Activated T-cell treated with anti-CD3 and anti-CD28 coated beads, Interleukin-2, amount 50 U/mL, for 1 hour (primary cell): ENCODE measurements around the gene RND3.

ENCODE experiments used
- DNase-seq: peaks from one replicate; pipeline ENCODE4 v3.0.0-alpha.2; 2020

The RND3 gene

DNA sequence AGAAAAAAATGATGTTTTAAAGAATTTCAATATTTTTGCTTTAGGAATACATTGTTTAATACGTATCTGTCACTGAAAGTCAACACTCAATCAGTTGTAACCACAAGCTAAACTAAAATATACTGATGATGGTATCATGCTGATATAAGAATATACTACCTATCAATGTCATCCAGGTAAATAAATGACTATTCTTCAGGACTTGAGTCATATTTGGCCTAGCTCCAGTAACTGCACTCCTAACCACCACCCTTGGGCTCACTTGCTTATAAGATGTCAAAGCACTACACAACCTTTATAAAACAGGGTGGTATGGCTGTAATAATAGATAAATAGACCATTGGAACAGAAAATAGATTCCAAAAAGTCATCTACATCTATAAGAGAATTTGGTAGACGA is 48.8 kb downstream of the RND3 start:
- no peak for DNase-seq

DNA sequence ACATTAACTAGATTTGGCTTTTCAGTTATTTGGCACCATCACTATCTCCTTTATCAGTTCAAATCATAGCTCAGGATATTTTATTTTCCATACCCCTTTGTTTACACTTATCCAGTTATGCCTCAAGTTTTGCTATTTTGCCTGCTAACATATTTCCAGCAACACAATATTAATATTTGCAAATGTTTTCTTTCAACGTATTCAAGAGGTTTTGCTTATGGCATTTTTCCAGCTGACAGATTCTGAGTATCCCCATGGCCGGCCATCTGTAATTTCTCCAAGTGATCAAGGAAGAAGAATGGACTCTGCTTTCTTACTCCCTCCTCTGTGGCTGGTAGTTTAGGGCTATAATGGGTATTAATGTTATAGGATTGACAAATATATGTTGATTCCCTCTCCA is 49.4 kb downstream of the RND3 start:
- no peak for DNase-seq

DNA sequence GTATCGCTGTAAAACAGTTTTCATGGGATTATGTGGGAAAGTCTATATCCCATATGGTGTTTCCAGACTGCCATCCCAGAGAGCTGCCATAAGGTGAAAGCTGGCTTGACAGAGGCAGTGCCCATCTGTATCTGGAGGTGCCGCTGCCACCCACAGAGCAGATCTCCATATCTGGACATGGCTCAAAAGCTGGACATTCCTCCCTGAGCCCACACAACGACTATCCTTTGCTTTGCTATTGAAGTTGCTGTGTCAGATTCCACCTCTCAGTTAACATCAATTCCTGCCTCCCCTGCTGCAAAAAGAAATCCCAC is 55.2 kb downstream of the RND3 start:
- DNase-seq = no peak

DNA sequence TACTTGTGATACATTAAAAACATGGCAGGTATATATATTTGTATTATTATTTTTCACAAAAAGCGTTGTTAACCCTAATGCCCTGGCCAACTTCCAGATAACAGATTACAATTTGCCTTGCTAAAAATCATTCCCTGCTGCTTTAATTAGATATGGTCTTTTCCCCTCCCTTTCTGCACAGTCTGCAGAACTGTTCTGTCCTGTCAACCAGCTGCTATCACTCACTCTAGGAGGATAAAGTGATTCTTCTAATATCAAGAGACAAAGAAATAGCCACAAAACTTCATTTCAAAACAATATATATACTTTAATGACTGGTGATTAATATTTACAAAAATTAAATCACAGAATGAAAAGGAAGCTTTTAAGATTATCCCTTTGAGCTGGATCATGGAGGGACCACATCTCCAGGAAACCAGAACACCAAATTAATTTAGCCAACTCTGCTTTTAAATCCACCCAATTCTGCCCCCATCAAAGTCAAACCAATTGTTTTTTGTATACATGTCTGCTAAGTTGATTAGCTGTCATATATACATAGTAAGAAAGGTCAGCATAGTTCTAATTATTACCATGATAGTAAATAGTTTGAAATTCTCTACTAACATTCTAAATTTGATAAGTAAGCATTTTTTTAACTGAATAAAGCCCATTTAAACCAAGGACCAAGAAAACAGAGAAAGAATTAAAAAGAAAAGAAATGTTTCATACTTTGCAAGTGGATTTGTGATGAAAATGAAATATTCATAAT is 55.7 kb downstream of the RND3 start:
- no peak for DNase-seq

DNA sequence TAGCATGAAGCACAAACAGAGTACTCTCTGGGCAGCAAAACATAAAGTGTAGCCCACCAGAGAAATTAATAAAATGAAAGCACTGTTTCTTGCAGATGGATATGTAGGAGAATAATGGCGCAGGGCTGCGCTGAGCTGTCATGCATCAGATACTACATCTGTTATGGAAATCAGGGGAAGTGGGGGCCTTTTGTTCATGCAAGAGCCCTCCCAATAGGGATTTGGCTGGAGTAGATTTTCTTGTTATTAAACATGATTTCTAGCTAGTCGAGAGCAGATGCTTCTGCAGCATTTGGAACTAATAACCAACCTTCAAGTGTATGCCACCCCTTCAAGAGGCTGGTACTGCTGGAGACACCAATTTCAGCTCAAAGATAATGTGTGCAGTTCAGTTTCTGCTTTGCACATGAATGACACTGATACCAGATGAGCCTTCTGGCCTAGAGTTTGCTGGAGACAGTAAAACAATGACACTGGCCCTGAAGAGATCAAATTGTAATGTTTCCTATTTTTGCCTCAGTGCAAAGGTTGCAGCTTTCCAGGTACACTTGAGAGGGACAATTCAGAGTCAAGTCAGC is 58.0 kb downstream of the RND3 start:
- DNase-seq = no peak

DNA sequence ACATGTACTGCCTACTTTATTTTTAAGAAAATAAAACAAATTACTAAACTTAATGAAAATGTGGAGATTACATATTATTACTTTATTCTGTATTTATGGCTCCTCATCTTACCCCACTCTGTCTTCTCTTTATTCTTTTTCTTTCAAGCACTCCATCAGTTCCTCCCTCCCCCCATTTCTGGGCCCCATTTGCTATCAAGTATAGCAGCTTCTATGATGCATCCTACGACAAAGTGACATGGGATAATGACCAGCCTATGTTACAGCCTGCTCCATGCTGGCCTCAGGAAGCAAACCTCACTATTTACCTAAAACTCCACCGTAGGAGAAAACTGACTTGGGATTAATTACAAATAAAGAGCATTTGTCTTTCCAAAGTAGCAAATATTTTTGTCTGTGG is 58.8 kb downstream of the RND3 start:
- DNase-seq = no peak

DNA sequence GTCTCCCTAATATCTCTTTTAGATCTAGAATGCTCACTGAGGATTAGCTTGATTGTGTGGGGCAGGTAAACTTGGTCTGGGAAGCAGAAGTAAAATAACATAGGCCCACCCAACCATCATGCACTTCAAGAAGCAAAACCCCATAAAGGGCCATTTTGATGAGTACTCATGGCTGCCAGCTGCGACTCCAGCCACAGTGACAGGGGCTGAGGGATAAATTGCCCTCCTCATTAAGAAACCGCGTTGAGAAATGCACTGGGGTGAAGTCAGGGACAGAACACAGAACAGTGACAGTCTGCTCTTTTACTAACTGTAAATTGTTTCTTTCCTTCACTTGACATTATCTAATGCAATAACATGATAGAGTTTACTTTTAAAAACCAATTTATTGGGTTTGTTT is 60.2 kb downstream of the RND3 start:
- no peak for DNase-seq

DNA sequence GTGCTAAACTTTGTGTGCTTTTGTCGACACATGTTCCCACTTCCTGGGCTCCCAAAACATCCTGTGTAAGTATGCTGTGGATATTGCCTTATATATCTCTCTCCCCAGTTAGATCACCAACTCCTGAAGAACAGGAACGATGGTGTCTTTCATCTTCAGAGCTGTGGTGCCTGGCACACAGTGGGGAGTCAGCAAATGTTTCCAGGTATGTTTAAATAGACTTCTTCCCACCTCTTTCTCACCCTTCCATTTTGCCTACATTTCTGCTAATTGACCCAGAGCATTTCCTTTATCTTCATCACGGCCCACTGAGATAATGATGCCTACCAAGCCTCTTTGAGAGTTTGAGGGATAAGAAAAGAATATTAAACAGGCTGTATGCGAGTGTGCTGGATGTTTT is 60.7 kb downstream of the RND3 start:
- DNase-seq = no peak

DNA sequence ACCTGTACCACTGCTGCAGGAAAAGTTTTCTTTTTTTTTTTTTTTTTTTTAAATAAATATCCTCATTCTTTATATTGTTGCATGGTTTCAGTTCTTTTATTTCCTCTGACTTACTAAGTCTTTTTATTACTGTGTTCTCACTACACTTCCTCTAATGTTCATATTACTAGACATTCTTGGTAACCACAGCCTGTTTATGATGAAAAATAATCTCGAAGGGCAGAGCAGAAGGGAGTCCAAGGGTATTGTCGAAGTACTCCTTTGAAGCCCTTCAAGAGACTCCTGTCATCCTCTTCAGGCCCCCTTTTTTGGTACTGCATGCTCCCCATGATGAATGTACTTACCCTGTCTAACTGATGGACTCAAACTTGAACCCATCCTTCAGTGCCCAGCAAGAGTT is 61.2 kb downstream of the RND3 start:
- DNase-seq = no peak

DNA sequence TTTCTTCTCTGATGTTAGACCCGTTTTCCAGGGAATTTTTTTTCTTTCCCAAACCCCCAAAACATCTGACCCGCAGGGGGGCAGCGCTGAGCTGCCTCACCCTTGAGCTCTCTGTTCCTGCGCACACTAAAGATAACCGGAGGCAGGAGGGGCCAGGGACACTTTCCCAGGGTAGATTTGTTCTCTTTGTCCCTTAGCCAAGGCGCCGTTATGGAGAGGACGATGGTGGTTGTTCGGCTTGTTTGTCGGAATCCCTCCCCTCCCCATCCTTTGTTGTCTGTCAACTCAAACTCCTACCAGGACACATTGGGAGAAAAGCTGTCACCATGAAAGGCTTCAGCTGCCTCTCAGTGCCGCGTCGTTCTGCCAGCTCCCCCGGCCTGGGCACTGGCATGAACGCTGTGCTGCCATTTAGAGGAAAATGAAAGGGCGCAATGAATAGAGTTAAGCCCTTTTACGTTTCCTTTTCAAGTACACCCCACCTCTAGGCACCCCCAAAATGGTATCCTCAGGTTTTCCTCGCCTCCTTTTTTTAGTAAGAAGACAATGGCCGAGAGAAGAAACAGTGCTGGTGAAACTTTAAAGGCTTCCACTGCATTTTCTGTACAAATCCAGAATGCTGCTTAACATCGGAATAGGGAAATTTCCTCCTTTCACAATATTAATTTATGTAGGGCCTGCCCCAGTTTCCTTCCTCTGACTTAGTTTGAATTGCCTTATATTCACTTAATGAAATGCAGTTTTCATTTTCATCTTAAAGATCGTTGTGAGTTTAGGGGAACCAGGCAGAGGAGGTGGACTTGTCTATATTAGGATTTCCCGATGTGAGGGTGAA is 62.1 kb downstream of the RND3 start:
- no peak for DNase-seq

DNA sequence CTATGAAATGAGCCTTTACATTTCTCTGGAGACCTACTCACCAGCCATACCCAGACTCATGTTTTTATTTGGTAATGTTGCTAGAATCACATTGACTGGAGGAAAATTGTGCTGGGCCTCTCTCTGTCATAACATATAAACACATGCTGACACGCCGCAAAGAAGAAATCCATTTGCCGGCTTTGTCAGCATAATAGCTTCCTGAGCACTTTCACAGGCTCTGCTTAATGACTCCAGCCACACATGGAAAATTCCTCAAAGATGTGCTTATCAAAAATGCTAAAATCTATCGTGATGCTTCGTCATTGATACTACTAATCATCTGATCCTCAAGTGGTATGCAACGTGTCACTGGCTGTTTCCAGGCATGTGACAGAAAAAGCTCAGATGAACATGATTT is 63.1 kb downstream of the RND3 start:
- no peak for DNase-seq

DNA sequence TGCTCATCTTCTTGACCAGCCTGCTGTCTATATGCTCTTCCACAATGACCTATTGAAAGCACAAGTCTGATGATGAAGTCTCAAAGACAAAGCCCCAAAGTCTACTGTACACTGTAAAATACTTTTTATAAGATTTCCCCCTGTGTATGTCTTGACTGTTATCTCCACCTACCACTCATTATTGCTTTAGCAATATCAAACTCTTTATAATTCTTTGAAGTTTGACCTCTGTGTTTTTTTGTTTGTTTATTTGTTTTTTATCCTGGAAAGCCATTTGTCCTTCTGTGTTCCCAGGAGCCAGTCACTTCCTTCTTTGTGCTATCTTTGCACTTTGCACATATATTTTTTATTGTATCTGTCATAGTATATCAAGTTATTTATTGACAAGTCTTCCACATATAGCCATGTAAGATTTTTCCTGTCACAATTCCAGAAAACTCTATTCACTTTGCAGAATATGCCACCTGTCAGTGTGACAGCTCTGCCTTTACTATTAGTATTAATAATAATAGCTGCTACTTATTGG is 66.3 kb downstream of the RND3 start:
- no peak for DNase-seq

DNA sequence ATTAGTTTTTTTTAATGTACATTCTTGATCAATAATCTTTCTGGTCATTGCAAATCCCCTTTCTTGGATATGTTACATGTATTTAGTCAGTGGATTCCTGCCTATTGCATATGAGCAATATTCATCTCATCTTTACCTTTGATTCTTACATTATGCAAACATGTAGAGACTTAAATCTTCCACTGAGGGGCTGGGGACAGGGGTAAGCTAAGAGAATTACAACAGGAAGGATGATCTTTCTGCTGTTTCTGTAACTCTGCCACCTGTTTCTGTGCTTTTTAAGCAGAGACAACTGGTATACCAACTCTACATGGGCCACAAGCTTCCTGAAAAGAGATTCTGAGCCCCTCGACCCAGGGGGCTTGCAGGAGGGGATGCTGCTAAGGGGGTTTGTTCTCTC is 68.6 kb downstream of the RND3 start:
- no peak for DNase-seq
